Measurements from ENCODE around the gene TYMS.
"Not testable (repeated sequence)": the region's sequence is repeated elsewhere in the genome, so short reads cannot be mapped to it uniquely, and the experiment has no call there.

The TYMS gene

DNA sequence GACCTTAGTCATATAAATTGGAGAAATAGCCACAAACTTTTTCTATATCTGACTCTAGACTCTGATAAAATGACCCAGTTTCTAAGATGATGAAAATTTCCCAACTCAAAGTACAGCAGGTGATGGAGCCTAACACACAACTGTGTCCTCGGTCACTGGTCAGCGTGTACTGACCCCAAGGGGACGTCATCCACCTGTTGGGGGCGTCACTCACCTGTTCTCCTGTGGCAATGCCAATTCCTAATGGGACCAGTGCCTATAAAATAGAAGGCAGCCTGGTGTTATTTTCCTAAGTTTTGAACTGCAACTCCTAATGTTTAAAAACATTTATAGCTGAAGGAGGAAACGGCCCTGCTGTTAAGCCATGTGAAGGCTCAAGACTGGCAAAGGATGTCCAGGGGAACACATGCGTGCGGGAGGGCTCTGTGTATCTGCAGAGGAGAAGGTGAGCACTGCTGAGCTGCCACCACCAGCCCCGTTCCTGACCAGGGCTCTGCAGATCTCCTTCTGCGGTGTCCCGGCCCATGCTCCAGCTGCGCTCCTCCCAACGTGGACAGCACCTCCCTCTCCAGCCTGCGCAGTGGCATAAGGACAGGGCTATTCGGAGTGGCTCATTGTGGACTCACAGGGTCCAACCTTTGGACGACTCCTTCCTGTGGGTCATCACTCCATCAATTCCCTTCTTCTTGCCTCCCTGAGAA lies 21.2 kb downstream of the TYMS start:
- DNase-seq: no peak

- DNase-seq: no peak
These were observed 22.1 kb downstream of the TYMS start for GRCh38 chr18:679516-679915.

GRCh38 chr18:680392-680791 lies 22.9 kb downstream of the TYMS start:
- no peak for DNase-seq

- no peak for DNase-seq
These were observed 24.5 kb downstream of the TYMS start for GRCh38 chr18:681985-682384.

DNA sequence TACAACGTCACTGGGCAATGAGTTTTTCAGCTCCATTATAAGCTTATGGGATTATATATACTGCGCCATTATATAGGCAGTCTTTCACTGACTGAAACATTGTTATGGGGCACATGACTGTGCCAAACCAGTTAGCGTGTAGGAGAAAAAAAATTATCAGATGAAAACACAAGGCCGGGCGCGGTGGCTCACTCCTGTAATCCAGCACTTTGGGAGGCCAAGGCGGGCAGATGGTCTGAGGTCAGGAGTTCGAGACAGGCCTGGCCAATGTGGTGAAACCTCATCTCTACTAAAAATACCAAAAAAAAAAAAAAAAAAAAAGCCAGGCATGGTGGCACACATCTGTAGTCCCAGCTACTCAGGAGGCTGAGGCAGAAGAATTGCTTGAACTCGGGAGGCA lies 25.0 kb downstream of the TYMS start:
- not testable (repeated sequence) for DNase-seq

DNA sequence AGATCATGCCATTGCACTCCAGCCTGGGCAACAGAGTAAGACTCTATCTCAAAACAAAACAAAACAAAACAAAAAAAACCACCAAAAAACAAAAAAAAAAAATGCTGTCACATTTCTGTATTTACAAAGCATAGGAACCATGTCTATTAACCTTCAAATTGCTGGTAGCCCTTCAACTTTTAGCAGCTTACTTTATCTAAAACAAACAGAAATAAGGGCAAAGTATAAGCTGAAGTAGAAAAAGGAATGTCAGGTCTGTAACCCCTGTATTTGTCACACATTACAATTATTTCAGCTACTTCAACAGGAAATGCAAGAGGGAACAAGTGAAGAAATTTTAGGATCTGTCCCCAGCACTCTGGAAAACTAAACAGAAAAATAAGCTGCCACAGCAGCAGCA lies 25.4 kb downstream of the TYMS start:
- DNase-seq: no peak

DNA sequence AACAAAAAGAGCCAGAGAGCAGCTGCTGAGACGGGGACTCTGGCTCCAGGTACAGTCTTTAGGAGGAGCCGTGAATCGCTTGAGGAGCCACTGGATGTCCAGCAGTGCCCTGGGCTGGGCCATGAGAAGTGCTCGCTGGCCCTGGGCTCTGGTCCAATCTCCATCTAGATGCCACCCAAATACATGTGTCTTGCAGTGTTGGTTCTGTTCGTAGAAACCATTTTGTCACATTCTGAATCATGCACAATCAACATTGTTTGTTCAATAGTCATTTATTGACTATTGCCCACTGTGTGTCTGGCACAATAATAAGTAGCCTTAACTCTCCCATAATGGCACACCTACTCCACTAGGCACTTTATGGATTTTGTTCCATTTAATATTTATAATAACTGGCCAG lies 26.1 kb downstream of the TYMS start:
- DNase-seq: no peak

- DNase-seq: no peak
These were observed 28.0 kb downstream of the TYMS start for GRCh38 chr18:685438-685837.

- DNase-seq: no peak
These were observed 29.1 kb downstream of the TYMS start for GRCh38 chr18:686339-687111.

DNA sequence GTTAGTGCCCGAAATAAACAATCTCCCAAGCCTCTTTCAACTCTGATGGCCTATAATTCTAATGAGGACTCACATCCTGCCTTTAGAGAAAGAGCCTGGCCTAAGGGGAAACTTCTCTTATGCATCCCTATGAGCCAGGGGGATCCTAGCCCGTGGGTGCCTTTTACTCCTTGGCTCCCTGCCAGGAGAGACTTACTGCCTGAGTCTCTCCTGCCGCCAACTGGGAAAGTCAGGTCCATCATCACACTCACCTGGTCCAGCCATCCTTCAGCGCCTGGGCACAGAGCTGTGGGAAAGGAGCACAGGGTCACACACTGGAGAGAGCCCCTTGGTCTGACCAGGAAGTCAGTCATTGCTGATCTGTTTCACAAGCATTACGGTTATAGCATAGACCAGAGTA lies 30.9 kb downstream of the TYMS start:
- DNase-seq: no peak

DNA sequence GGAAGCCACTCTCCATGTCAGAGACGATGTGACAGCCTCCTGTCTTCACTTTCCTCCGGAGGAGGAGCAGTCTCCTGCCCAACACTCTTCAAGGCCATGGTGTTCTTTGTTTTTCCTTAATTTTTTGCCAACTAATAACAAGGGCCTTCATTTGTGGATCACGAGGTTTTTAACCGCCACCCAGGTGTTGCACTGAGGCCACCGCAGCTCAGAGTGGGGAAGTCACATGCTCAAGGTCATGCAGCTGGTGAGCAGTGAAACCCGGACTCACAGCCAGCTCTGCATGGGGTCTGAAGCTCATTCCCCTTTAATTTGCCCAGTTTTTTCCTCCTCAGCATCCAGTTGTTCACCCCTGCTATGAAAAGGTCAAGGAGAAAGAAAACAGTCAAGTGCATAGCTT lies 35.4 kb downstream of the TYMS start:
- DNase-seq: no peak

- no peak for DNase-seq
These were observed 36.2 kb downstream of the TYMS start for GRCh38 chr18:693466-694187.

- DNase-seq: no peak
These were observed 39.6 kb downstream of the TYMS start for GRCh38 chr18:697012-697411.

GRCh38 chr18:697800-698199 lies 40.3 kb downstream of the TYMS start:
- no peak for DNase-seq

DNA sequence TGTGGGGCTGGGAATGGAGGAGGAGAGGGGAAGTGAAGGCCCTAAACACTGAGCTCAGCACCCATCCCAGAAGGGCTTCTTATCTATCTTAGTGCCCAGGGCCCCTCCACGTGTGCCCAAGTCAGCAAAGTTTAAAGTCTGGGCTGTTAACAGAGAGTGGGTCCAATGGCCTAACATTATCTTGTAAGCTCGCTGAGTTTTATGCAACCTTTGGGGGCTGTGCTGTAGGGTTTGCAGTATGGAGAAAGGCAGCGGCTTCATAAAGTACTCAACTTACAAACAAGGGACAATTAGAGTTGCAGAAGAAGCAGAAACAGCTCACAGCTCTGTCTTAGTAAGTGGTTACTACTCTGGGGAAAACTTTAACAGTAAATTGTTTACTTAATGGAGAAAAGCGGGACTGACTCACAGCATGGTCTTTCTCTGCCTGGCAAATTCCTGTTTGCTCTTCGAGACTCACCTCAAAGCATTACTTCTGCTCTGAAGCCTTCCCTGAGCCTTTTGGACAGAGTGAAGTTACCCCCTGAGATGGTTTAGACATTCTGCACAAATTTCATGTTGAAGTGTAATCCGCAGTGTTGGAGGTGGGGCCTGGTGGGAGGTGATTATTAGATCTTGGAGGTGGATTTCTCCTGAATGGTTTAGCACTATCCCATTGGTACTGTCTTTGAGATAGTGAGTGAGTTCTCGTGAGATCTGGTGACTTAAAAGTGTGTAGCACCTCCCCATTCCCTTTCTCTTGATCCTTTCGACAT lies 45.9 kb downstream of the TYMS start:
- no peak for DNase-seq

- DNase-seq: no peak
These were observed 49.0 kb downstream of the TYMS start for GRCh38 chr18:706405-706804.

GRCh38 chr18:708096-708495 lies 50.6 kb downstream of the TYMS start:
- DNase-seq: no peak

DNA sequence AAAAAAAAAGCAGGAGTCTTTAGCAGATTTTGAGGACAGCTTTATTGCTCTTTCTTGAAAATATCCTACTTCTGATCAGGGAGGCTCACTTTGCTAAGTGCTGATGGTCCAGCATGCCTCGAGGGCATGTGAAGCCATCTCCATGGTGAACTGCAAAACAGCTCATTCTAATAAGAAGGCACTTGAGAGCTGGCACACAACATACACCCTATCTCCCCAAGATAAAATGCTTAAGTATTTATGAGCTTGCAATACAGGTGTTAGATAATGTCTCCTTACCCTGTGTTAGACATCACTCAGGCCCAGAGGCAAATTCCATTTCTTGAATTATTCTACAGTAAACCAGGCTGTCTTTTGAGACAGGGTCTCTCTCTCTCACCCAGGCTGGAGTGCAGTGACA lies 52.3 kb downstream of the TYMS start:
- no peak for DNase-seq

DNA sequence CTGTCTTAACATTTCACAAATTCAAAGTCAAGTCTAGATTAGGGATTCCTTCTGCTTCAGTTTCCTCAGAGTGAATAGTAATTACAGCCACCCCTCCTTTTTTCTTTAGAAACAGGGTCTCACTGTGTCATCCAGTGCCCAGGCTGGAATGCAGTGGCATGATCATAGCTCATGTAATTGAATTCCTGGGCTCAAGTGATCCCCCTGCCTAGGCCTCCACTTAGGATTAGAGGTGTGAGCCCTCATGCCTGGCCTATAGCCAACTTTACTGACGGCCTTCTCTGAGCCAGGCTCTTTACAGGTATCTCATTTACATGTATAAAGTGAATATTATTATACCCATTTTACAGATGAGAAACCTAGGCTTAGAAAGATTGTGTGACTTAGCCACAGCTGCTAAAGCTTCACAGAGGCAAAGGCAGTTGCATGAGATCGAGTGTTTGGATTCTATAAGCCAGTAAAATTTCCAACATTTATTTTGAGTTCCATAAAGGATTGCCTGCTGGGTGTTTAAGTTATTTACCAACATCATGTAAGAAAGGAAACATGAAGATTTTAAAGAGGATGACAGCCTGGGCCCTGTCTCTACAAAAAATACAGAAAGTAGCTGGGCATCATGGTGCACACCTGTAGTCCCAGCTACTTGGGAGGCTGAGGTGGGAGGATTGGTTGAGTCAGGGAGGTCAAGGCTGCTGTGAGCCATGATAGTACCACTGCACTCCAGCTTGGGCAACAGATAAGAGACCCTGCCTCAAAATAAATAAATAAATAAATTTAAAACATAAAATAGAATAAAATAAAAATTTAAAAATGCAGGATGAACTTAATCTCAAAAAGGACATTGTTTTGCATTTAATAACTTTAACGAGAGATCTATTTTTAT lies 53.2 kb downstream of the TYMS start:
- DNase-seq: no peak

DNA sequence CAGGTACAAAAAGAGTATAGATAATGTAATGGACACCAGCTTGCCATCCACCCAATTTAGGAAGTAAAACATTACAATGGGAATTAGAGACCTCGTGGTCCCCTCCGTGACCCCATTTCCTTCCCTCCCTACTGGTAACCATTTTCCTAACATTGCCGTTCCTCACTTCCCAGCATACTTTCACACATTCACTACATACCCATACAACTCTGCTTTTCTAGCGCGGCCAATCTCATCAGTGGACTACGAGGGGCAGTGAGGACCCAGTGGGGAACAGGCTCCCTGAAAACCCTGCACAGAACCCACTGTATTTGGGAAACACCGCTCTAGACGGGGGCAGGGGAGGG lies 53.8 kb downstream of the TYMS start:
- DNase-seq: no peak

- DNase-seq: peak; percentile 19
These were observed 54.4 kb downstream of the TYMS start for GRCh38 chr18:711657-712400.

Measured in NCI-H1048 (cell line).